Stimulated activated CD4-positive, alpha-beta T cell treated with anti-CD3 and anti-CD28 coated beads, Interleukin-12 subunit alpha, Interleukin-12 subunit beta, amount 100 ng/mL, for 24 hours (primary cell): ENCODE results near the gene RAB28.

Experiments used
- DNase-seq, 2 experiments: peaks; one replicate each; pipeline ENCODE4 v3.0.0-alpha.2; 2020; ENCODE audit warnings: low read depth in 2 of 2

Gene RAB28

GRCh38 chr4:13484122-13484748, at the start of gene RAB28:
TSS of gene RAB28 (minus strand) at chr4:13484340.
- peak; percentile 83 to 85 for DNase-seq

GRCh38 chr4:13531625-13531998, 47.5 kb upstream of the RAB28 start:
- DNase-seq, result no peak

- DNase-seq, result no peak
Observed at GRCh38 chr4:13530823-13531624, 46.9 kb upstream of the RAB28 start.

GRCh38 chr4:13529128-13529919, 45.2 kb upstream of the RAB28 start:
- no peak for DNase-seq

GRCh38 chr4:13528821-13529127, 44.6 kb upstream of the RAB28 start:
- no peak for DNase-seq

- DNase-seq, result no peak
Observed at GRCh38 chr4:13527981-13528820, 44.1 kb upstream of the RAB28 start.

- DNase-seq, result no peak
Observed at GRCh38 chr4:13527192-13527980, 43.2 kb upstream of the RAB28 start.

GRCh38 chr4:13526658-13527057, 42.5 kb upstream of the RAB28 start:
- DNase-seq, result no peak

GRCh38 chr4:13525606-13526281, 41.6 kb upstream of the RAB28 start:
- no peak for DNase-seq

- no peak for DNase-seq
Observed at GRCh38 chr4:13524504-13525243, 40.5 kb upstream of the RAB28 start.

- DNase-seq, result no peak
Observed at GRCh38 chr4:13523591-13524503, 39.7 kb upstream of the RAB28 start.

- DNase-seq, result no peak
Observed at GRCh38 chr4:13523105-13523477, 39.0 kb upstream of the RAB28 start.

- DNase-seq, result no peak
Observed at GRCh38 chr4:13522282-13523104, 38.4 kb upstream of the RAB28 start.

GRCh38 chr4:13521047-13521446, 36.9 kb upstream of the RAB28 start:
- DNase-seq, result no peak

- no peak for DNase-seq
Observed at GRCh38 chr4:13516315-13516860, 32.2 kb upstream of the RAB28 start.

GRCh38 chr4:13515268-13515667, 31.1 kb upstream of the RAB28 start:
- no peak for DNase-seq

GRCh38 chr4:13514722-13515121, 30.6 kb upstream of the RAB28 start:
- DNase-seq, result no peak

GRCh38 chr4:13511101-13511500, 27.0 kb upstream of the RAB28 start:
- DNase-seq, result no peak
